HCT116 (cell line): ENCODE data around the gene OR10K2. TPM values are rescaled to one million over a fixed set of nuclear protein-coding genes. Genes with fewer than 3 reads are reported as not detected.
"Not testable (repeated sequence)": the region's sequence is repeated elsewhere in the genome, so short reads cannot be mapped to it uniquely, and the experiment has no call there.

Source experiments
- ATAC-seq: fragments of 200-7000 bp; cut with Tn5 transposase; 2 replicates; pipeline ENCODE4 v1.9.1; 2020; ENCODE audit warnings: mild to moderate bottlenecking, moderate library complexity
- BruUV-seq: library from RNA; stranded (reverse); fragments of 400-500 nt; replicated peaks from 2 replicates; lab custom pipeline; 2021; lab: Mats Ljungman, UMichigan
- CTCF ChIA-PET: fragments of 300-600 bp; sonication (Branson Sonifier 250); formaldehyde crosslinking; loops from one replicate; lab custom pipeline; 2021; ENCODE audit warnings: antibody characterized with exemption; lab: Charles Lee
- POLR2A ChIA-PET: fragments of 300-600, 350-600 bp; sonication (Branson Sonifier 250); formaldehyde crosslinking; loops from one replicate; lab custom pipeline; 2021; ENCODE audit warnings: antibody characterized with exemption; lab: Charles Lee
- RAD21 ChIA-PET, 2 experiments: fragments of 300-600 bp; sonication (Branson Sonifier 250); formaldehyde crosslinking; loops; one replicate each; lab custom pipeline; 2023; ENCODE audit warnings: low total read pairs in 2 of 2; ENCODE audit not compliant: uncharacterized antibody in 2 of 2, unreplicated experiment in 2 of 2, low non-redundant PET in 1 of 2; lab: Charles Lee
- DNase-seq: peaks from one replicate; pipeline ENCODE4 v3.0.0-alpha.2; 2010; ENCODE audit warnings: low read depth, low spot score
- H2AFZ ChIP-seq: fragments of 200-600 bp; shearing (Covaris generic), sonication (generic); 2 replicates; pipeline ENCODE4 v1.6.1; 2017; ENCODE audit warnings: low read depth, mixed run types, mixed read lengths, antibody characterized with exemption, low read length; ENCODE audit not compliant: poor library complexity, severe bottlenecking
- H3K27ac ChIP-seq: 2 replicates; pipeline ENCODE4 v1.5.1; 2012; ENCODE audit warnings: low read depth, low read length
- H3K27me3 ChIP-seq: fragments of 200-600 bp; sonication (generic); 2 replicates; pipeline ENCODE4 v1.6.1; 2016; ENCODE audit warnings: mixed run types, low read length, mixed read lengths; ENCODE audit not compliant: insufficient read depth
- H3K36me3 ChIP-seq, 2 experiments: fragments of 200-500 bp in 1 of 2; fragments of 200-600 bp in 1 of 2; sonication (Bioruptor generic) in 1 of 2; sonication (generic) in 1 of 2; 2 replicates each; pipeline versions ENCODE4 v1.5.1 to v1.6.1; 2014 to 2016; ENCODE audit warnings: low read length in 2 of 2, inconsistent platforms in 1 of 2, mixed read lengths in 1 of 2, mixed run types in 1 of 2; ENCODE audit not compliant: insufficient read depth in 2 of 2, control insufficient read depth in 1 of 2
- H3K4me1 ChIP-seq, 2 experiments: fragments of 200-600 bp in 1 of 2; sonication (generic) in 1 of 2; 2 replicates each; pipeline versions ENCODE4 v1.5.1 to v1.6.1; 2012 to 2017; ENCODE audit warnings: low read length in 2 of 2, inconsistent platforms in 1 of 2, mild to moderate bottlenecking in 1 of 2, mixed read lengths in 1 of 2, mixed run types in 1 of 2, moderate library complexity in 1 of 2; ENCODE audit not compliant: insufficient read depth in 2 of 2, control insufficient read depth in 1 of 2
- H3K4me2 ChIP-seq: fragments of 200-600 bp; sonication (generic); 2 replicates; pipeline ENCODE4 v1.6.1; 2017; ENCODE audit warnings: mixed run types, low read length, mixed read lengths
- H3K4me3 ChIP-seq, 2 experiments: fragments of 200-600 bp in 1 of 2; sonication (generic) in 1 of 2; replicated peaks in 1 of 2; 2 replicates each; pipeline ENCODE4 v1.5.1; 2011 to 2016; ENCODE audit warnings: low read length in 2 of 2, control low read depth in 1 of 2, low read depth in 1 of 2, mild to moderate bottlenecking in 1 of 2, mixed read lengths in 1 of 2, mixed run types in 1 of 2
- H3K79me2 ChIP-seq: fragments of 200-600 bp; sonication (generic); 2 replicates; pipeline ENCODE4 v1.6.1; 2017; ENCODE audit warnings: mild to moderate bottlenecking, mixed run types, low read length, moderate library complexity, mixed read lengths; ENCODE audit not compliant: insufficient read depth
- H3K9ac ChIP-seq: fragments of 200-600 bp; sonication (generic); 2 replicates; pipeline ENCODE4 v1.6.1; 2016; ENCODE audit warnings: low read length, mixed read lengths
- H3K9me2 ChIP-seq: fragments of 200-600 bp; sonication (generic), shearing (Covaris generic); 2 replicates; pipeline ENCODE4 v1.6.1; 2017; ENCODE audit warnings: mixed run types, mild to moderate bottlenecking, moderate library complexity; ENCODE audit not compliant: insufficient read depth
- H3K9me3 ChIP-seq, 2 experiments: fragments of 200-500 bp in 1 of 2; fragments of 200-600 bp in 1 of 2; sonication (Bioruptor generic) in 1 of 2; sonication (generic) in 1 of 2; 2 replicates each; pipeline ENCODE4 v1.6.1; 2014 to 2017; ENCODE audit warnings: low read length in 2 of 2, mixed read lengths in 2 of 2, inconsistent platforms in 1 of 2, low read depth in 1 of 2, mild to moderate bottlenecking in 1 of 2, mixed run types in 1 of 2, moderate library complexity in 1 of 2; ENCODE audit not compliant: control insufficient read depth in 1 of 2, insufficient read depth in 1 of 2
- H4K20me1 ChIP-seq: fragments of 200-600 bp; sonication (generic), shearing (Covaris generic); 2 replicates; pipeline ENCODE4 v1.6.1; 2017; ENCODE audit warnings: mixed run types, mild to moderate bottlenecking, moderate library complexity; ENCODE audit not compliant: insufficient read depth
- ELF1 ChIP-seq: IDR thresholded peaks from 2 replicates; pipeline ENCODE4 v1.6.1; 2012; ENCODE audit warnings: low read depth, borderline replicate concordance
- SIN3A ChIP-seq: IDR thresholded peaks from 2 replicates; pipeline ENCODE4 v1.6.1; 2012; ENCODE audit warnings: low read depth
- SRF ChIP-seq: IDR thresholded peaks from 2 replicates; pipeline ENCODE4 v1.6.1; 2012; ENCODE audit warnings: low read depth
- intact Hi-C: fragments of 100-400 bp; cut with micrococcal nuclease; formaldehyde crosslinking; loops from 2 replicates; pipeline ENCODE4 v1.10.0; 2022
- total RNA-seq: library from RNA; stranded (reverse); gene quantifications from one replicate; pipeline ENCODE4 v1.2.1, GENCODE V29; 2021; ENCODE audit not compliant: unreplicated experiment

The OR10K2 gene
- total RNA-seq, 1 experiment from 2014 or later = not detected

GRCh38 chr1:158374860-158375259 is 51.2 kb downstream of the OR10K2 start:
- Histone ChIP-seq H3K79me2 (no peaks in the 10 kb centered on the region), H3K9me3 (no peaks in the 10 kb centered on the region), H3K4me2 (no peak overlapping the region), H3K27me3 (no peaks in the 10 kb centered on the region; the same call in 1 of the 2 replicates), H3K27ac (no peak overlapping the region), H3K9me2 (no peaks in the 10 kb centered on the region), H3K4me3 (no peak overlapping the region), H3K9ac (no peak overlapping the region), H4K20me1 (no peaks in the 10 kb centered on the region), H3K36me3 (no peaks in the 10 kb centered on the region), H3K4me1 (no peaks in the 10 kb centered on the region), H2AFZ (no peak overlapping the region)
- BruUV-seq = no TSS peak
- no peak for TF ChIP-seq SRF
- no peak for TF ChIP-seq ELF1
- TF ChIP-seq SIN3A = no peak
- ChIA-PET POLR2A (no interaction called here), RAD21 (no interaction called here), CTCF (no interaction called here)
- DNase-seq = no peak
- no peak for ATAC-seq
- intact Hi-C loops = no loop called here

- POLR2A ChIA-PET, H3K4me1 ChIP-seq, H2AFZ ChIP-seq, H3K4me3 ChIP-seq, ATAC-seq, DNase-seq, H3K9ac ChIP-seq, H3K27ac ChIP-seq, BruUV-seq, H3K4me2 ChIP-seq, intact Hi-C loops, H3K36me3 ChIP-seq, H3K79me2 ChIP-seq, H4K20me1 ChIP-seq, H3K27me3 ChIP-seq, H3K9me2 ChIP-seq, H3K9me3 ChIP-seq, CTCF ChIA-PET, RAD21 ChIA-PET: not testable (repeated sequence)
Measured at GRCh38 chr1:158374101-158374500, 51.9 kb downstream of the OR10K2 start.
